ENCODE measurements around the gene ABCA12. TPM values are rescaled to one million over a fixed set of nuclear protein-coding genes. Genes with fewer than 3 reads are reported as not detected.

The ABCA12 gene
- total RNA-seq, 2 donors from 2014 or later, result not detected

Other genes starting within 250 kb of the ABCA12 start
- gene ATIC, start 173.4 kb upstream of the ABCA12 start, total RNA-seq, result 10 to 100 TPM; 30.3 to 38.1 TPM

Data from body of pancreas (tissue), 2 donors.